C4-2B (cell line): Measurements from ENCODE around the gene SPSB3.

Experiments used
- ZFX ChIP-seq: fragments of 450-650 bp; IDR thresholded peaks from 2 replicates; pipeline ENCODE4 v1.6.1; 2017
- TF ChIP-seq, protein P1 (sequence below): fragments of 450-650 bp; conservative IDR thresholded peaks from 2 replicates; pipeline ENCODE4 v1.5.1; 2017; ENCODE audit warnings: mild to moderate bottlenecking

DNA sequence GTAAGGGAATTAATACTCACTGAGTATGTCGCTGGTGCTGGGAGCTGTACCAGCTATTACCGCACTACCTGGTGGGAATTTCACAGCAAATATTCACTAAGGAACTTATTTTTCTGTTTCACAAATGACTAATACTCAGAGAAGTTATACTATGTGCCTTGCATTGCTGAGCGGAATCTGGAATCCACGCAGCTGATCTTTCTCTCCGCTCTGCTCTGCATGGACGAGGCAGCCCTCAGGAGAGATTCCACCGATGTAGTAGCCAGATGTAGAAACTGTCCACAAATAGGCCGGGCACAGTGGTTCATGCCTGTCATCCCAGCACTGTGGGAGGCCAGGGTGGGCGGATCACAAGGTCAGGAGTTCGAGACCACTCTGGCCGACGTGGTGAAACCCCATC lies 28.2 kb downstream of the SPSB3 start:
- TF ChIP-seq, protein P1, sequence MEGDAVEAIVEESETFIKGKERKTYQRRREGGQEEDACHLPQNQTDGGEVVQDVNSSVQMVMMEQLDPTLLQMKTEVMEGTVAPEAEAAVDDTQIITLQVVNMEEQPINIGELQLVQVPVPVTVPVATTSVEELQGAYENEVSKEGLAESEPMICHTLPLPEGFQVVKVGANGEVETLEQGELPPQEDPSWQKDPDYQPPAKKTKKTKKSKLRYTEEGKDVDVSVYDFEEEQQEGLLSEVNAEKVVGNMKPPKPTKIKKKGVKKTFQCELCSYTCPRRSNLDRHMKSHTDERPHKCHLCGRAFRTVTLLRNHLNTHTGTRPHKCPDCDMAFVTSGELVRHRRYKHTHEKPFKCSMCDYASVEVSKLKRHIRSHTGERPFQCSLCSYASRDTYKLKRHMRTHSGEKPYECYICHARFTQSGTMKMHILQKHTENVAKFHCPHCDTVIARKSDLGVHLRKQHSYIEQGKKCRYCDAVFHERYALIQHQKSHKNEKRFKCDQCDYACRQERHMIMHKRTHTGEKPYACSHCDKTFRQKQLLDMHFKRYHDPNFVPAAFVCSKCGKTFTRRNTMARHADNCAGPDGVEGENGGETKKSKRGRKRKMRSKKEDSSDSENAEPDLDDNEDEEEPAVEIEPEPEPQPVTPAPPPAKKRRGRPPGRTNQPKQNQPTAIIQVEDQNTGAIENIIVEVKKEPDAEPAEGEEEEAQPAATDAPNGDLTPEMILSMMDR = no peak
- TF ChIP-seq ZFX = no peak
